ENCODE results near the gene MUC20.

The MUC20 gene

DNA sequence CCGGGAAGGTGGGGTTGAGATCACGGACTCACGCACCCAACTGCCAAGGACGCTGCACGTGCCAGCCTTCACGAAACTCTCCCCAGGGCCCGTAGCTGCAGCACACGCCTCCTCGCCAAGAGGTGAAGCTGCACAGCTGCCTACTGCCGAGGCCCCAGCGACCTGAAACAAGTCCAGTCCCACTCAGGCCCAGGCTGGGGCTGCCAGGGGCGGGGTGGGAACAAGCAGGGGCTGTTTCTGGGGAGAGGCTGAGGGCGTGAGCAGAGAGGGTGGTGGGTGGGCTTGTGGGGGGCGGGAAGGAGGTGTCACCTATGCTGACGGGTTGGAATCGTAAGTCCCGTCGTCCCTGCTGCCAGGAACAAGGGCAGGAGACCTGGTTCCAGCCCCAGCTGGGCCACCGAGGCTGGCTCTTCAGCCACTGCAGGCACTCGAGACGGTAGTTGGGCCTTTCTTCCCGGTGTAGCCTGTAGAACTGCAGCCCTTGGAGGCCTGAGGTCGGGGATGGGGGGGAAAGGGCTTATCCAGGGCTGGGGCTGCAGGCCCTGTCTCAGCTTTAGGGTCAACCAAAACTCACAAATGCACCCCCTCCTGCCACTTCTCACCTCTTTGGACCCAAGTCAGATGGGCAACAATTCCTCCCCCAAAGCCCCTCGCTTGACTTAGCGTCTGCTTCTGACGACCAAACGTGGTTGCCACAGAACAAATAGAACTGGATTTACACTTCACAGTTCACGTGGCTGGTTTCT, 44.4 kb downstream of the MUC20 start:
- H3K4me3 ChIP-seq (ENCODE audit: low read depth, low read length), result no peak overlapping the region
- DNase-seq (ENCODE audit: low read depth), result no peak
- TF ChIP-seq POLR2A (IDR thresholded peaks at IDR 0.05; ENCODE audit: extremely low read depth, insufficient read length), result no peak
- TF ChIP-seq MYC (IDR thresholded peaks at IDR 0.05; ENCODE audit: low read depth, low read length), result no peak

DNA sequence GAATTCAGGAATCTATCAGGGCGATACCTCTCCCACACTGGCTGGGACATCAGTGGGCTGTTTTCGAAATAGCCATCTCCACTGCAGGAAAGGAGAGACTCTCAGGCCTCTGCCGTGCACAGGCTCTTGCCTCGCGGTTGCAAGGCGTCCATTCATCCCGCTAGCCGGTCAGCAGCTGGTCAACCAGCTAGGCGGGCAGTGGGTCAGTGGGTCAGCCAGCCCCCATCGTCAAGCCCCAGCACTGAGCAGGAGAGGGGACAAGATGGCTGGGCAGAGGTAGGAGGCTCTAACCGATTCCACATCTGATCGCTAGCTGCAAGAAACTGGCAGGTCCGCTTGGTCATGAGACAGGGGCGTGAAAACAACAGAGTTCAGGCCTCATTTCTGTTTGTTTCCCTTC, 45.9 kb downstream of the MUC20 start:
- no peak overlapping the region for H3K4me3 ChIP-seq (ENCODE audit: low read depth, low read length)
- TF ChIP-seq, protein P1, sequence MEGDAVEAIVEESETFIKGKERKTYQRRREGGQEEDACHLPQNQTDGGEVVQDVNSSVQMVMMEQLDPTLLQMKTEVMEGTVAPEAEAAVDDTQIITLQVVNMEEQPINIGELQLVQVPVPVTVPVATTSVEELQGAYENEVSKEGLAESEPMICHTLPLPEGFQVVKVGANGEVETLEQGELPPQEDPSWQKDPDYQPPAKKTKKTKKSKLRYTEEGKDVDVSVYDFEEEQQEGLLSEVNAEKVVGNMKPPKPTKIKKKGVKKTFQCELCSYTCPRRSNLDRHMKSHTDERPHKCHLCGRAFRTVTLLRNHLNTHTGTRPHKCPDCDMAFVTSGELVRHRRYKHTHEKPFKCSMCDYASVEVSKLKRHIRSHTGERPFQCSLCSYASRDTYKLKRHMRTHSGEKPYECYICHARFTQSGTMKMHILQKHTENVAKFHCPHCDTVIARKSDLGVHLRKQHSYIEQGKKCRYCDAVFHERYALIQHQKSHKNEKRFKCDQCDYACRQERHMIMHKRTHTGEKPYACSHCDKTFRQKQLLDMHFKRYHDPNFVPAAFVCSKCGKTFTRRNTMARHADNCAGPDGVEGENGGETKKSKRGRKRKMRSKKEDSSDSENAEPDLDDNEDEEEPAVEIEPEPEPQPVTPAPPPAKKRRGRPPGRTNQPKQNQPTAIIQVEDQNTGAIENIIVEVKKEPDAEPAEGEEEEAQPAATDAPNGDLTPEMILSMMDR (IDR thresholded peaks at IDR 0.05; ENCODE audit: low read depth, low read length), result no peak
- no peak for TF ChIP-seq POLR2A (IDR thresholded peaks at IDR 0.05; ENCODE audit: extremely low read depth, insufficient read length)
- TF ChIP-seq, protein P2, sequence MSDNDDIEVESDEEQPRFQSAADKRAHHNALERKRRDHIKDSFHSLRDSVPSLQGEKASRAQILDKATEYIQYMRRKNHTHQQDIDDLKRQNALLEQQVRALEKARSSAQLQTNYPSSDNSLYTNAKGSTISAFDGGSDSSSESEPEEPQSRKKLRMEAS (IDR thresholded peaks at IDR 0.05; ENCODE audit: low read depth, low read length), result no peak
- no peak for TF ChIP-seq MYC (IDR thresholded peaks at IDR 0.05; ENCODE audit: low read depth, low read length)
- DNase-seq (ENCODE audit: low read depth), result no peak

DNA sequence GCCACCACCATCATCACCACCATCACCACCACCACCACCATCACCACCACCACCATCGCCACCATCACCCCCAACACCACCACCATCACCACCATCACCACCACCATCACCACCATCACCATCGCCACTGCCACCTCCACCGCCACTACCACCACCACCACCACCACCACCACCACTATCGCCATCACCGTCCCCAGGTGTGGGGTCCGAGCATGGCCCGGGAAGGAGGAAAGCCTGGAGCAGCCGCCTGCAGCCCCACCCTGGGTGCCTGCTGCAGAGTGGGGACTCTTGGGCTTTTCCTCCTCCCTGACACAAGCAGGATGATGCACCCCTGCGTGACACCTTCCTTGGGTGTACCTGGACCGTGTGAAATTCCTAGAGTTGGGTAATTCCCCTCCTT, 47.0 kb downstream of the MUC20 start:
- TF ChIP-seq POLR2A (IDR thresholded peaks at IDR 0.05; ENCODE audit: extremely low read depth, insufficient read length), result no peak
- TF ChIP-seq, protein P1 (IDR thresholded peaks at IDR 0.05; ENCODE audit: low read depth, low read length), result no peak
- TF ChIP-seq MYC (IDR thresholded peaks at IDR 0.05; ENCODE audit: low read depth, low read length), result no peak
- TF ChIP-seq, protein P2 (IDR thresholded peaks at IDR 0.05; ENCODE audit: low read depth, low read length), result no peak
- no peak for DNase-seq (ENCODE audit: low read depth)
- H3K4me3 ChIP-seq (ENCODE audit: low read depth, low read length), result no peak overlapping the region

- no peak for DNase-seq (ENCODE audit: low read depth)
- H3K4me3 ChIP-seq (ENCODE audit: low read depth, low read length), result no peak overlapping the region
- no peak for TF ChIP-seq POLR2A (IDR thresholded peaks at IDR 0.05; ENCODE audit: extremely low read depth, insufficient read length)
- TF ChIP-seq, protein P2 (IDR thresholded peaks at IDR 0.05; ENCODE audit: low read depth, low read length), result no peak
- no peak for TF ChIP-seq MYC (IDR thresholded peaks at IDR 0.05; ENCODE audit: low read depth, low read length)
- TF ChIP-seq, protein P1 (IDR thresholded peaks at IDR 0.05; ENCODE audit: low read depth, low read length), result no peak
Observed at GRCh38 chr3:195768414-195768813, 47.6 kb downstream of the MUC20 start.

GRCh38 chr3:195768831-195769303, 48.1 kb downstream of the MUC20 start:
- no peak for TF ChIP-seq POLR2A (IDR thresholded peaks at IDR 0.05; ENCODE audit: extremely low read depth, insufficient read length)
- TF ChIP-seq MYC (IDR thresholded peaks at IDR 0.05; ENCODE audit: low read depth, low read length), result no peak
- TF ChIP-seq, protein P1 (IDR thresholded peaks at IDR 0.05; ENCODE audit: low read depth, low read length), result no peak
- TF ChIP-seq, protein P2 (IDR thresholded peaks at IDR 0.05; ENCODE audit: low read depth, low read length), result no peak
- DNase-seq (ENCODE audit: low read depth), result no peak
- H3K4me3 ChIP-seq (ENCODE audit: low read depth, low read length), result no peak overlapping the region

GRCh38 chr3:195769551-195769950, 48.8 kb downstream of the MUC20 start:
- no peak for TF ChIP-seq POLR2A (IDR thresholded peaks at IDR 0.05; ENCODE audit: extremely low read depth, insufficient read length)
- TF ChIP-seq, protein P1 (IDR thresholded peaks at IDR 0.05; ENCODE audit: low read depth, low read length), result no peak
- TF ChIP-seq MYC (IDR thresholded peaks at IDR 0.05; ENCODE audit: low read depth, low read length), result no peak
- TF ChIP-seq, protein P2 (IDR thresholded peaks at IDR 0.05; ENCODE audit: low read depth, low read length), result no peak
- DNase-seq (ENCODE audit: low read depth), result no peak
- H3K4me3 ChIP-seq (ENCODE audit: low read depth, low read length), result no peak overlapping the region

Data from NB4 (cell line).